Spleen (tissue), 11 donors: ENCODE data around the gene NAT10. TPM values are rescaled to one million over a fixed set of nuclear protein-coding genes. Genes with fewer than 3 reads are reported as not detected.
"Not testable (repeated sequence)": the region's sequence is repeated elsewhere in the genome, so short reads cannot be mapped to it uniquely, and the experiment has no call there.

Experiments used
- DNase-seq: peaks from one replicate; pipeline ENCODE4 v3.0.0-alpha.2; 2020
- H3K27ac ChIP-seq, 8 donors: fragments of 200-600 bp; sonication (generic) in 7 of 8; 1 replicate in 4 of 8; 2 replicates in 4 of 8; pipeline versions ENCODE4 v1.5.0 to v1.8.0; 2016 to 2021; ENCODE audit warnings: inconsistent platforms in 4 of 8, mild to moderate bottlenecking in 4 of 8, moderate library complexity in 1 of 8
- H3K27me3 ChIP-seq, 7 donors: fragments of 200-600 bp; sonication (generic) in 6 of 7; replicated peaks in 1 of 7; 1 replicate in 4 of 7; 2 replicates in 3 of 7; pipeline versions ENCODE4 v1.5.0 to v1.8.0; 2016 to 2021; ENCODE audit warnings: inconsistent platforms in 3 of 7, mild to moderate bottlenecking in 1 of 7
- H3K36me3 ChIP-seq, 6 donors: fragments of 200-600 bp; sonication (generic) in 5 of 6; 1 replicate in 4 of 6; 2 replicates in 2 of 6; pipeline versions ENCODE4 v1.5.0 to v1.8.0; 2016 to 2021; ENCODE audit warnings: inconsistent platforms in 2 of 6
- H3K4me1 ChIP-seq, 6 donors: fragments of 200-600 bp; sonication (generic) in 5 of 6; 1 replicate in 3 of 6; 2 replicates in 3 of 6; pipeline versions ENCODE4 v1.5.0 to v1.8.0; 2016 to 2021; ENCODE audit warnings: inconsistent platforms in 3 of 6
- H3K4me3 ChIP-seq, 8 donors: fragments of 200-600 bp; sonication (generic) in 7 of 8; 1 replicate in 4 of 8; 2 replicates in 4 of 8; pipeline versions ENCODE4 v1.5.0 to v1.8.0; 2016 to 2021; ENCODE audit warnings: inconsistent platforms in 4 of 8, mild to moderate bottlenecking in 4 of 8, moderate library complexity in 2 of 8
- H3K9me3 ChIP-seq, 8 donors: fragments of 200-600 bp; sonication (generic) in 7 of 8; 1 replicate in 4 of 8; 2 replicates in 4 of 8; pipeline versions ENCODE4 v1.5.0 to v1.8.0; 2016 to 2021; ENCODE audit warnings: inconsistent platforms in 4 of 8
- POLR2A ChIP-seq, 3 donors: fragments of 450-650 bp; IDR thresholded peaks; one replicate each; pipeline ENCODE4 v1.5.1; 2017; ENCODE audit warnings: antibody characterized with exemption in 3 of 3, mild to moderate bottlenecking in 1 of 3
- POLR2AphosphoS5 ChIP-seq, 3 donors: sonication (generic); formaldehyde crosslinking; IDR thresholded peaks; one replicate each; pipeline ENCODE4 v1.5.1; 2017; ENCODE audit warnings: antibody characterized with exemption in 3 of 3
- WGBS, 5 donors: extraction: QIAGEN DNeasy Blood & Tissue Kit in 3 of 5; methylation state at CpG; one replicate each; pipeline versions ENCODE4 v1.1.5 to v1.1.7; 2013 to 2018; 5-methylcytosine and 5-hydroxymethylcytosine counted together
- intact Hi-C: fragments of 100-400 bp; cut with DNase I; formaldehyde crosslinking; loops from one replicate; pipeline ENCODE4 v1.15.0; 2023; ENCODE audit warnings: low total_unique reads
- polyA plus RNA-seq, 3 donors: library from polyadenylated mRNA; stranded (reverse); fragments of 200-250 nt; gene quantifications; one replicate each; pipeline ENCODE4 v1.2.1, GENCODE V29; 2013
- total RNA-seq, 7 donors: library from RNA; depleted of rRNA in 3 of 7; stranded (reverse); fragments of >200 nt in 3 of 7; fragmentation: NEBNext Ultra II Directional in 4 of 7; extraction: Animal tissue kit (Norgen Biotek cat#: 25700) in 4 of 7; gene quantifications; one replicate each; pipeline versions ENCODE4 v1.1.0 to v1.2.1, GENCODE V29; 2016 to 2021
- TF ChIP-seq, protein P1 (sequence below), 11 experiments: fragments of 200-600 bp in 7 of 11; fragments of 450-650 bp in 4 of 11; sonication (generic) in 4 of 11; IDR thresholded peaks in 8 of 11; conservative IDR thresholded peaks in 3 of 11; 1 replicate in 7 of 11; 2 replicates in 4 of 11; pipeline versions ENCODE4 v1.4.0 to v1.8.0; 2016 to 2021; ENCODE audit warnings: antibody characterized with exemption in 11 of 11, inconsistent platforms in 4 of 11, mild to moderate bottlenecking in 1 of 11
- donor health status: healthy with polysubstance abuse.
- donor health status: DM: no; HTN: no; CAD: no; lungs with moderate emphysema.
- donor health status: DM: no; HTN: no; CAD: no.
- donor health status: Bipolar disorder and iron deficiency.
- donor health status: healthy.
- donor health status: DM: no; HTN: no; CAD: no.
- donor health status: DM: yes; HTN: yes; CAD: no.

NAT10 gene
- total and polyA plus RNA-seq, 10 donors, result 27.6 to 64.5 (median 38.3) TPM

DNA sequence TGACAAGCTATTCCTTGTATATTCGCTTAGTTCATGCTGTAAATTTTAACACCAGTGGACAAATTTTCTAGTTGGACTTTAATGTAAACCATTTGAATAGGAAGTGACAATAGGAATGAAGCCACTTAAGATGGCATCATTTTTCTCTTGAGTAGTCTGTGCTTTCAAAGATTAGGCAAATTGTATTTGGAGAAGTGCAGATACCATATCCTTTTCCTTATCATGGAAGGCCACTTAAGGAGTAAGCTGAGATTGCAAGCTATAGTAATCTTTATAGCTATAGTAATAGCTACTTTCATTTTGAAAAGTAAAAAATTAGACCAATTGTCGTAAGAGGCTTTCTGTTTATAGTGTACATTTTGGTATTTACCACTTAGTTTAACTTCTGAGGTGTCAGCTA lies 41.1 kb upstream of the NAT10 start:
- peaks cover 0 to 54% (median 11%) of the 10 kb centered on the region in 6 donors for H3K36me3 ChIP-seq
- intact Hi-C loops, result no loop called here
- H3K27ac ChIP-seq, result peak overlapping the region in 2 of 8 donors; percentile 3 to 7
- no peak for TF ChIP-seq POLR2AphosphoS5 (IDR thresholded peaks at IDR 0.05)
- no peak for TF ChIP-seq POLR2A (IDR thresholded peaks at IDR 0.05)
- TF ChIP-seq, protein P1, sequence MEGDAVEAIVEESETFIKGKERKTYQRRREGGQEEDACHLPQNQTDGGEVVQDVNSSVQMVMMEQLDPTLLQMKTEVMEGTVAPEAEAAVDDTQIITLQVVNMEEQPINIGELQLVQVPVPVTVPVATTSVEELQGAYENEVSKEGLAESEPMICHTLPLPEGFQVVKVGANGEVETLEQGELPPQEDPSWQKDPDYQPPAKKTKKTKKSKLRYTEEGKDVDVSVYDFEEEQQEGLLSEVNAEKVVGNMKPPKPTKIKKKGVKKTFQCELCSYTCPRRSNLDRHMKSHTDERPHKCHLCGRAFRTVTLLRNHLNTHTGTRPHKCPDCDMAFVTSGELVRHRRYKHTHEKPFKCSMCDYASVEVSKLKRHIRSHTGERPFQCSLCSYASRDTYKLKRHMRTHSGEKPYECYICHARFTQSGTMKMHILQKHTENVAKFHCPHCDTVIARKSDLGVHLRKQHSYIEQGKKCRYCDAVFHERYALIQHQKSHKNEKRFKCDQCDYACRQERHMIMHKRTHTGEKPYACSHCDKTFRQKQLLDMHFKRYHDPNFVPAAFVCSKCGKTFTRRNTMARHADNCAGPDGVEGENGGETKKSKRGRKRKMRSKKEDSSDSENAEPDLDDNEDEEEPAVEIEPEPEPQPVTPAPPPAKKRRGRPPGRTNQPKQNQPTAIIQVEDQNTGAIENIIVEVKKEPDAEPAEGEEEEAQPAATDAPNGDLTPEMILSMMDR (IDR thresholded peaks at IDR 0.05 in 8 of 11, conservative IDR thresholded peaks at IDR 0.05 in 3 of 11), result no peak
- WGBS, 5 donors, result 87 to 95% (median 90%) methylated on average over 2 of the region's 2 CpGs
- peaks cover 36 to 100% (median 86%) of the 10 kb centered on the region in 6 donors for H3K4me1 ChIP-seq
- H3K27me3 ChIP-seq, result no peaks in the 10 kb centered on the region
- no peak for DNase-seq
- H3K4me3 ChIP-seq, result no peak overlapping the region
- no peaks in the 10 kb centered on the region for H3K9me3 ChIP-seq

DNA sequence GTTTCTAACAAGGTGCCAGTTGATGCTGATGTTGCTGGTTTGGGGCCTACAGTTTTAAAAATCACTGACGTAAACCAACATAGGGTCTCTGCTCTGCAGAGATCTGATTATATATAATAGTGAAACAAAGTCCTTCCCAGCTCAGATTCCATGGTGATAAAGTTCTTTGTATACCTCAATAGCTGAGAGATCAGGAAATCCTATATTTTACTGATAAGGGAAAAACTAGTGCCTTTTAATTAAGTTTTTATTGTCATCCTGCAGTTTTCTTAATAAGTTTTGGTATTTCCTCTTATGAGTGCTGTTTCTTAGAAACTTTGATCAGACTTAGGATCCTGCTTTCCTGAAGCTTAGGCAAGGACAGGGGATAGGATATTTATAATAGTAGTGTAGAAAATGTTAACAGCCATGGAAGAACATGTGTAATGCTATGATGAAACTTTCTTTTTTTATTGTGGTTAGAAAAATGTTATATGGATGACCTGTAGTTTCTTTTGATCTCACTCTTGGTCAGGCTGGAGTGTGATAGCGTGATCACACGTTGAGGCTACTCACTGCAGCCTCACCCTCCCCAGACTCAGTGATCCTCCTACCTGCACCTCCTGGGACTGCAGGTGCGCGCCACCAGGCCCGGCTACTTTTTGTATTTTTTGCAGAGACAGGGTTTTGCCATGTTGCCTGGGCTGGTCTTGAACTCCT lies 39.8 kb upstream of the NAT10 start:
- TF ChIP-seq POLR2AphosphoS5 (IDR thresholded peaks at IDR 0.05) (no peak), POLR2A (IDR thresholded peaks at IDR 0.05) (no peak)
- TF ChIP-seq, protein P1 (IDR thresholded peaks at IDR 0.05 in 8 of 11, conservative IDR thresholded peaks at IDR 0.05 in 3 of 11), result no peak
- no peak for DNase-seq
- H3K36me3 ChIP-seq, result peaks cover 0 to 54% (median 11%) of the 10 kb centered on the region in 6 donors
- peak overlapping the region in 2 of 8 donors; percentile 30 to 54 for H3K27ac ChIP-seq
- peaks cover 27 to 99% (median 82%) of the 10 kb centered on the region in 6 donors for H3K4me1 ChIP-seq
- no peaks in the 10 kb centered on the region for H3K9me3 ChIP-seq
- H3K27me3 ChIP-seq, result no peaks in the 10 kb centered on the region
- 79 to 87% (median 82%) methylated on average over 6 of the region's 6 CpGs for WGBS, 5 donors
- intact Hi-C loops, result no loop called here
- no peak overlapping the region for H3K4me3 ChIP-seq

DNA sequence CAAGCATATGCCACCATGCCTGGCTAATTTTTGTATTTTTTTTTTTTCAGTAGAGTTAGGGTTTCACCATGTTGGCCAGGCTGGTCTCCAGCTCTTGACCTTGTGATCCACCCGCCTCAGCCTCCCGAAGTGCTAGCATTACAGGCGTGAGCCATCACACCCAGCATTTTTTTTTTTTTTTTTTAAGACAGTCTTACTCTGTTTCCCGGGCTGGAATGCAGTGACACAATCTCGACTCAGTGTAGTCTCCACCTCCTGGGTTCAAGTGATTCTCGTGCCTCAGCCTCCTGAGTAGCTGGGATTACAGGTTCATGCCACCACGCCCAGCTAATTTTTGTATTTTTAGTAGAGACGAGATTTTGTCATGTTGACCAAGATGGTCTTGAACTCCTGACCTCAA lies 38.7 kb upstream of the NAT10 start:
- H3K4me3 ChIP-seq, intact Hi-C loops, H3K9me3 ChIP-seq, DNase-seq, H3K27me3 ChIP-seq: not testable (repeated sequence)
- Histone ChIP-seq H3K4me1 (peaks cover 22 to 99% (median 78%) of the 10 kb centered on the region in 6 donors), H3K36me3 (peaks cover 0 to 57% (median 7%) of the 10 kb centered on the region in 6 donors), H3K27ac (peak overlapping the region in 5 of 8 donors; percentile 23 to 76 (median 54))
- WGBS, 5 donors, result 80 to 92% (median 84%) methylated on average over 8 of the region's 8 CpGs

DNA sequence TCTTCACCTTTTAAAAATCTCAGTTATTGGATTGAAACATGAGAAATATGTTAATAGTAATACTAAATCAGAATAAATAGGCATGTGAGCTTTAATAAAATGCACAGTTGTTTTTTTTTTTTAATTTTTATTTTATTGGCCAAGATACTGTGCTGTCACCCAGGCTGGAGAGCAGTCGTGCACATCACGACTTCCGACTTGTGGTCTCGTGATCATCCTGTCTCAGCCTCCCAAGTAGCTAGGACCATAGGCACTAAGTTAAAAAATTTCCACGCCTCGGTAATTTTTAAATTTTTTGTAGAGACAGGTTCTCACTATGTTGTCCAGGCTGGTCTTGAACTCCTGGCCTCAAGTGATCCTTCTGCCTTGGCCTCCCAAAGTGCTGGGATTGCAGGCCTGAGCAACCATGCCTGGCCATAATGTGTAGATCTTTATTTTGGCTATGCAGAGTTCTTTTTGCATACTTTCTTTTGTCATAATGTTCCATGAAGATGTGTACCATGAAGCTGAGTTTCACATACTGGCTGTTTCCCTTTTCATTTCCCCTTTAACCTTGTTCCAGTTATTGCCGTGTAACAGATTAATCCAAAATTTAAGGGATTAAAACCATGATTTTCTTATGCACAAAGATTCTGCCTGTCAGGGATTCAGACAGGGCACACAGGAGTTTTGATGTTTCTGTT lies 37.9 kb upstream of the NAT10 start:
- intact Hi-C loops, result no loop called here
- no peak for DNase-seq

More for the DNA sequence above, 37.9 kb upstream of the NAT10 start:
- peaks cover 3 to 57% (median 13%) of the 10 kb centered on the region in 6 donors for H3K36me3 ChIP-seq
- H3K27ac ChIP-seq, result peak overlapping the region in 7 of 8 donors; percentile 10 to 76 (median 40)
- H3K4me3 ChIP-seq, result peak overlapping the region in 1 of 8 donors; percentile 8
- no peaks in the 10 kb centered on the region for H3K9me3 ChIP-seq
- TF ChIP-seq POLR2A (IDR thresholded peaks at IDR 0.05) (no peak), POLR2AphosphoS5 (IDR thresholded peaks at IDR 0.05) (no peak)
- TF ChIP-seq, protein P1 (IDR thresholded peaks at IDR 0.05 in 8 of 11, conservative IDR thresholded peaks at IDR 0.05 in 3 of 11), result no peak
- H3K4me1 ChIP-seq, result peaks cover 22 to 100% (median 80%) of the 10 kb centered on the region in 6 donors
- 72 to 79% (median 74%) methylated on average over 7 of the region's 7 CpGs for WGBS, 5 donors
- H3K27me3 ChIP-seq, result no peaks in the 10 kb centered on the region
